ENCODE data around the gene EWSR1.

Gene EWSR1

DNA sequence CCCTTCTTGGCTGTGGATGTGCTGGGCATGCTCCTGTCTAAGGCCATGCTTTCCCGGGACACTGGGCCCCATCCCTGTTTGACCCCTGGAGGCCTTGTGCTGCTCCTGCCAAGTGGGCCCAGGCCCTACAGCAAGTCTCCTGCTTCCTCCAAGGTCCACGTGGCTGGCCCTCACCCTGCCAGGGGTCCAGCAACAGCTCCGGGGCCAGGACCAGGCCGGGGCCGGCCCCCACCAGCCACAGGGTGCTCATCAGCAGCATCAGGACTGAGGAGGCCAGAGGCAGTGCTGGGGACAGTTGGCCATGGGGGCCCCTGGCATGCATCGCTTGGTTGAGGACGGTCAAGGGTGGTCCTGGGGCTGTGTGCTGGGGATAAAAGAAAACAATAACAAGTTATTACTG lies 2.8 kb upstream of the EWSR1 start:
- no peak overlapping the region for H3K27ac ChIP-seq (ENCODE audit: low read depth, low read length)
- no peaks in the 10 kb centered on the region for H3K27me3 ChIP-seq (ENCODE audit: control insufficient read depth in 1 of 2, insufficient read depth in 2 of 2, low read length in 2 of 2)
- H3K9ac ChIP-seq (ENCODE audit: low read length) = no peak overlapping the region
- H3K36me3 ChIP-seq (ENCODE audit: insufficient read depth, low read length) = peaks cover 6% of the 10 kb centered on the region
- H3K9me3 ChIP-seq (ENCODE audit: low read length) = no peaks in the 10 kb centered on the region
- H3K4me1 ChIP-seq (ENCODE audit: insufficient read depth, low read length) = peaks cover 24% of the 10 kb centered on the region
- no peak overlapping the region for H3K4me3 ChIP-seq (ENCODE audit: low read depth in 1 of 2, low read length in 2 of 2)

DNA sequence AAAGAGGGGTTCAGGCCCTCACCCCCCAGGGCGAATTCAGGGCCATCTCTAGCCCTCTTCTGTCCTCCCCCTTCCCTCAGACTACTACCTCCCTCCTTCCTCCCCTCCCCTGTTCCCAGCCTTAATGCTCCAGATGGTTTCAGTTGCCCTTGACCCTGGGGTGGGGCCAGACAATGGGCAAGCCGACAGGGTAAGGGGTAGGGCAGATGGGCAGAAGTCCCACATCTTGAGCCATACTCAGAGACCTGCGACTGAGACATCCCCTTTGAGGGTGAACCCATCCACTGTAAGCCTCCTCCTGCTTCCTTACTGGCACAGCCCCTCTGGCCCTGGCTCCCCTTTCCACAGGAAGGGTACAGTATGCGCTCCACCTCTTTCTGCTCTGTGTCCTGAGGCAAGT lies 2.1 kb upstream of the EWSR1 start:
- Histone ChIP-seq H3K9ac (ENCODE audit: low read length) (no peak overlapping the region), H3K27me3 (ENCODE audit: control insufficient read depth in 1 of 2, insufficient read depth in 2 of 2, low read length in 2 of 2) (no peaks in the 10 kb centered on the region), H3K9me3 (ENCODE audit: low read length) (no peaks in the 10 kb centered on the region), H3K4me3 (ENCODE audit: low read depth in 1 of 2, low read length in 2 of 2) (no peak overlapping the region), H3K27ac (ENCODE audit: low read depth, low read length) (no peak overlapping the region), H3K36me3 (ENCODE audit: insufficient read depth, low read length) (peaks cover 6% of the 10 kb centered on the region), H3K4me1 (ENCODE audit: insufficient read depth, low read length) (peaks cover 31% of the 10 kb centered on the region)

DNA sequence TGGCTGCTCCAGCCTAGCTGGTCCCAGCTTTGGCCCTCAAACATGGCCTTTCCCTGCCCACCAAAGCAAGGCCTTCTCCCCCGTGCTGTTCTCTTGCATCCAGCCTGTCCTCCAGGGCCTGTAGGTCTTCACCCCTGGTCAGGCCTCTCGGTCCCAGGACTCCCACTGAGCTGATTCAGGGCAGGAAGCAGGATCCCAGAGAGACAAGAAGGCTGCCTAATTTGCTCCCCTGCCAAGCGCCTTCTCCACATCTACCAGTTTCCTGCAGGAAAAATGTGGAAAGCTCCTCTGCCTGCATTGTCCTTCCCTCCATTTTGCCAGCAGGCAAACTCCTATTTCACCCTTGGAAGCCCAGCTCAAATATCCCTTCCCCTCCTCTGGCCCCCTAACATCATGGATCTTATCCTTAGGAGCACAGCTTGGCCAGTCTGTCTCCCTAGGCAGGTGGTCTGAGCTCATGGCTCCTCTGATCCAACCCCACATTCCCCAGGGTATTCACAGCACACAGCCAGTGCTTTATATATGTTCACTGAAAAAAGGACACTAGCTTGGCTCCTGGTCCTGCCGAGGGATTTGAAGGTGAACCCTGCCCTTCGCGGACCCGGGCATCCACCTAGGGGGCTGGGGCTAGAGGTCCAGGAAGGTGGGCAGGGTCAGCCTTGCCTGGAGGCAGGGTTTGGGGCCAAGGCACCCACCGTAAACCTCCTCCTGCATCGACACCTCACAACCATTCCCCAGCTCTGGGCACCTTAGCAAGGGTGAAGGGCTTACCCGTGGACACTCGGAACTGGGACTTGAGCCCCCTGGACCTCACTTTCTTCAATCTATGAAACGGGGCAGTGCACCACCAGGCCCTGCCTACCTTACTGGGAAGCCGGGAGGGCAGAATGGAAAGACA lies 1.3 kb upstream of the EWSR1 start:
- H3K27ac ChIP-seq (ENCODE audit: low read depth, low read length) = peak overlapping the region; percentile 99
- H3K4me1 ChIP-seq (ENCODE audit: insufficient read depth, low read length) = peaks cover 39% of the 10 kb centered on the region
- H3K27me3 ChIP-seq (ENCODE audit: control insufficient read depth in 1 of 2, insufficient read depth in 2 of 2, low read length in 2 of 2) = no peaks in the 10 kb centered on the region
- H3K9me3 ChIP-seq (ENCODE audit: low read length) = no peaks in the 10 kb centered on the region
- H3K36me3 ChIP-seq (ENCODE audit: insufficient read depth, low read length) = peaks cover 6% of the 10 kb centered on the region
- H3K9ac ChIP-seq (ENCODE audit: low read length) = peak overlapping the region; percentile 92
- peak overlapping the region; percentile 93 to 98 for H3K4me3 ChIP-seq (ENCODE audit: low read depth in 1 of 2, low read length in 2 of 2)

DNA sequence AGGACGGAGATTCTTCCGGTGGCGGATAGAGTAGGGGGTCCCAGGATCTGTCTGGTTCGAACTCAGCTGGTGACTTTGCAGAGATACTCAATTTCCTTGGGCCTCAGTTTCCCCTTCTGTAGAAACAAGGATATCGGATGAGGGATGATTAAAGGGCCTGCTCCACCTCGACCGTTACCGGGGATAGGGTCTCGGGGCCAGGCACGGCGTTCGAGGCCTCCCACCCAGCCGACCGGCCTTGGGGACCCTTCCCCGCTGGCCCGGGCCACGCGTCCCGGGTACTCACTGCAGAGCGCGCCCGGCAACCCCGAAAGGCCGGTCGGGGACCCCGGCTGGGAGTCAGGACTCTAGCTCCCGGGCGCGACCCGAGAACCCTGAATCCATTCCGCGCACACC lies 608 bp upstream of the EWSR1 start:
- H3K9ac ChIP-seq (ENCODE audit: low read length) = peak overlapping the region; percentile 92
- H3K4me1 ChIP-seq (ENCODE audit: insufficient read depth, low read length) = peaks cover 45% of the 10 kb centered on the region
- peak overlapping the region; percentile 99 for H3K27ac ChIP-seq (ENCODE audit: low read depth, low read length)
- H3K27me3 ChIP-seq (ENCODE audit: control insufficient read depth in 1 of 2, insufficient read depth in 2 of 2, low read length in 2 of 2) = no peaks in the 10 kb centered on the region
- H3K36me3 ChIP-seq (ENCODE audit: insufficient read depth, low read length) = peaks cover 9% of the 10 kb centered on the region
- peak overlapping the region; percentile 93 to 98 for H3K4me3 ChIP-seq (ENCODE audit: low read depth in 1 of 2, low read length in 2 of 2)
- H3K9me3 ChIP-seq (ENCODE audit: low read length) = no peaks in the 10 kb centered on the region

DNA sequence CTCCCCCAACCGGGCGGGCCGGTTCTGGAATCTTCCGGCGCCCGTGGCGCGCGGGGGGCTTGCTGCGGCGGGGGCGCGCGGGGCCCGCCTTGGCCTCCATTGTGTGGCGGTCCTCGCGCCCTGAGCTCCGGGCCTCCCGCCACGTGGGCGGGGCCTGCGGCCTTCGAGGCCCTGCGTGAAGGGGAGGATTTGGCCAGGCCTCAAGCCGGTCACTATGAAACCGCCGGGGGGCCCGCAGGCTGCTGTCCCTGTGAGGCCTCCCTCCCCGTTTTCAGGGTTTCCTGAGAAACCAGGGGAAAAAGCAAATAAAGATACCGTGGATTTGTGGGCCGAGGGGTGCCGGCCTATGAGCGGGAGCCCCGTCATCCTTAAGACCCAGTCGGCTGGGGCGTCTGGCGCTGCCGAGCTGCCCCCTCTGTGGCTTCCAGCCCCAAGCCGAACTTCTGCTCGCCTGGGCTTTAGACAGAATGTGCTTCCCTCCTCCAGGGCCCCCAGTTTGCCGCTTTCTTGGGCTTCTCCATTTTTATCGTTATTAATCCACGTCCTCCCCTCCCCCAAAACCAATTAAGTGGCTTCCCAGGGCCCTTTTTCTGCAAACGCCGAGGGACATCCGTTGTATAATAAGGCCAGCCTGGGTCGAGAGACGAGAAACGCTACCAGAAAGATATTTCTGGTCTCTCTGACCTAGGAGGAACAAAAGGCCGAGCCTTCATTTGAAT lies 602 bp downstream of the EWSR1 start:
- Histone ChIP-seq H3K4me1 (ENCODE audit: insufficient read depth, low read length) (peaks cover 53% of the 10 kb centered on the region), H3K4me3 (ENCODE audit: low read depth in 1 of 2, low read length in 2 of 2) (peak overlapping the region; percentile 93 to 98), H3K27me3 (ENCODE audit: control insufficient read depth in 1 of 2, insufficient read depth in 2 of 2, low read length in 2 of 2) (no peaks in the 10 kb centered on the region), H3K36me3 (ENCODE audit: insufficient read depth, low read length) (peaks cover 22% of the 10 kb centered on the region), H3K27ac (ENCODE audit: low read depth, low read length) (peak overlapping the region; percentile 99), H3K9me3 (ENCODE audit: low read length) (no peaks in the 10 kb centered on the region), H3K9ac (ENCODE audit: low read length) (peak overlapping the region; percentile 92)

DNA sequence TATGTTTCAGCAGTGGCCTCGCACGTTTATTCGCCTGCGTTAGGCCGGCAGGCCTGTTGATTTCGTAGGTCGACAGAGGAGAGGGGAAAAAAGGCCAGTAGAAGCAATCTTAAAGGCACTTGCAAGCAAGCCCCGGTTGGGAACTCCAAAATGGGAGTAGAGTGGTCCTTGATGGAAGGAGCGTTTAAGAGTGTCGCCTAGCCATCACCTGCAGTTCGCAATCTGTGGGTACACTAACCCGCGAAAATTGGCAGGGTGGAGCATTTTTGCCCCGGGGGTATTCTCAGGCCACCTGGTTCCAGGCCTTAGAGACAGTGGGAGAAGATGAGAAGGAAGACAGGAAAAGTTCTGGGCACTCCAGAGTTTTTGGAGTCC lies 1.1 kb downstream of the EWSR1 start:
- Histone ChIP-seq H3K9me3 (ENCODE audit: low read length) (no peaks in the 10 kb centered on the region), H3K4me3 (ENCODE audit: low read depth in 1 of 2, low read length in 2 of 2) (peak overlapping the region; percentile 93 to 98), H3K27me3 (ENCODE audit: control insufficient read depth in 1 of 2, insufficient read depth in 2 of 2, low read length in 2 of 2) (no peaks in the 10 kb centered on the region), H3K36me3 (ENCODE audit: insufficient read depth, low read length) (peaks cover 27% of the 10 kb centered on the region), H3K4me1 (ENCODE audit: insufficient read depth, low read length) (peaks cover 53% of the 10 kb centered on the region), H3K9ac (ENCODE audit: low read length) (peak overlapping the region; percentile 92), H3K27ac (ENCODE audit: low read depth, low read length) (peak overlapping the region; percentile 99)

DNA sequence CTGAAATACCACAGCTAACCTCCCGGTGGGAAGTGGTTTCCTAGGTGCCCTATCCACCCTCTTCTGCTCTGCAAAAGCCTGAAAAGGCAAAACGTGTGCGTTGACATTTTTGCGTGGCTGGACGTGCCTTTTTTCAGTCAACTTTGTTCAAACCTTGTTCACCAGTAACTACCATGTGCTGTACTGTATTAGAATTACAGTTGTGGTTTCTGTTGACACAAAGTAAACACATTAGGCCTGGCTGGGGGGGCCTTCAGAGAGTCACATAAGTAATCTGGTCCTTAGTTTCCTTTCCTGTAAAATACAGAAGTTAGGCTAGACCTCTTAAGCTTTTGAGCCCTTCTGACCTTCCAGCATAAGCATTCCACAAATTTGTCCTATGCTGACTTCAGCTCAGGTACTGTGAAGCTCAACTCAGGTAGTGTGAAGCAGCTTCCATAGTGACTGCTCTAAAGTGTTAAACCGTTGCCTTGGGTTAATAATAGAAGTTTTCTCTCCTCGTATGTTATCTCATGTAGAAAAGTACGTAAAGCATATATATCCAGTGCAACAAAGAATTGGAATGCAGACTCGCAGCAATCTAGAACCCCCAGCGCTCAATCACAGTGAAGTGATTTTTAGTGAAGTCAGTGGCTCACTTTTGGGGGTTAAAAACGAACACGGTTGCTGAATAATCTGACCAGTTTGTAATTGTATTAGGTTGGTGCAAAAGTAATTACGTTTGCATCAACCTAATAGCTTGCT lies 1.8 kb downstream of the EWSR1 start:
- Histone ChIP-seq H3K9me3 (ENCODE audit: low read length) (no peaks in the 10 kb centered on the region), H3K27me3 (ENCODE audit: control insufficient read depth in 1 of 2, insufficient read depth in 2 of 2, low read length in 2 of 2) (no peaks in the 10 kb centered on the region), H3K27ac (ENCODE audit: low read depth, low read length) (peak overlapping the region; percentile 99), H3K4me3 (ENCODE audit: low read depth in 1 of 2, low read length in 2 of 2) (peak overlapping the region; percentile 93 to 98), H3K9ac (ENCODE audit: low read length) (peak overlapping the region; percentile 92), H3K4me1 (ENCODE audit: insufficient read depth, low read length) (peaks cover 55% of the 10 kb centered on the region), H3K36me3 (ENCODE audit: insufficient read depth, low read length) (peaks cover 32% of the 10 kb centered on the region)

DNA sequence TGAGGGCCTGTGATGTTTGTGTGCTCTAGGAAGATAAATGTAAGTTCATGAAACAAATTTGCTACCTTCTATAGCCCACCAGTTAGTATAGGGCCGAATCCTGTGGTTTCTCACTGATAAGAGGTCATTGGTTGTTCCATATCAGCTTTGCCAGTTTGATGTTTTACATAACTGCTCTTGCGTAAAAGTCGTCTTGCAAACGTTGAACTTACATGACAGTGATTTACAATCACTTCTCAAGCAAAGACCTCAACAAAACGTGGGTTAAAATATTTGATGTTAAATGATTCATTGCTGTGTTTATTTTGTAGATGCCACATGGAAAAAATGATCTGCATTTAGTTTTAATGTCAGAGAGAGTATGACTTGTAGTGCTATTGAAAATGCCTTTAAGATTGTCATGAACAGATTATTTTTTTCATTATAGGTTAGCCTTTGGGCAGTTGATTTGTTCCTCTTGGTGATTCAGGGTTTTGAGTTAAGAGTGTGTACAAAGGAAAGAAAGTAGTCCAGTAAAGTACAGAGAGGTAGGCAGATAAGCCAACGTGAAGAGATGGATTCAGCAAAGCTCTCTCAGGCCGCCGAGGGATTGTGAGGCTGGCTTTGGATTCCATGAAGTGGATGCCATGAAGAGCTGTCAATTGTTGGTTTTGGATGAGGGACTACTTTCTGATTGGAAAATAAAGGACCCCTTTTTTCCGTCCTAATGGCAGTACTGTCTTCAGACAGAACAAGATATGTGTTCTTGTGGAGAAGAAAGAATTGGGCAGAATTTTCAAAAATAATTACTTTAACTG lies 2.6 kb downstream of the EWSR1 start:
- no peaks in the 10 kb centered on the region for H3K27me3 ChIP-seq (ENCODE audit: control insufficient read depth in 1 of 2, insufficient read depth in 2 of 2, low read length in 2 of 2)
- peaks cover 32% of the 10 kb centered on the region for H3K36me3 ChIP-seq (ENCODE audit: insufficient read depth, low read length)
- H3K9me3 ChIP-seq (ENCODE audit: low read length) = no peaks in the 10 kb centered on the region
- peaks cover 63% of the 10 kb centered on the region for H3K4me1 ChIP-seq (ENCODE audit: insufficient read depth, low read length)
- H3K4me3 ChIP-seq (ENCODE audit: low read depth in 1 of 2, low read length in 2 of 2) = peak overlapping the region; percentile 93 to 98
- peak overlapping the region; percentile 19 for H3K9ac ChIP-seq (ENCODE audit: low read length)
- peak overlapping the region; percentile 99 for H3K27ac ChIP-seq (ENCODE audit: low read depth, low read length)

DNA sequence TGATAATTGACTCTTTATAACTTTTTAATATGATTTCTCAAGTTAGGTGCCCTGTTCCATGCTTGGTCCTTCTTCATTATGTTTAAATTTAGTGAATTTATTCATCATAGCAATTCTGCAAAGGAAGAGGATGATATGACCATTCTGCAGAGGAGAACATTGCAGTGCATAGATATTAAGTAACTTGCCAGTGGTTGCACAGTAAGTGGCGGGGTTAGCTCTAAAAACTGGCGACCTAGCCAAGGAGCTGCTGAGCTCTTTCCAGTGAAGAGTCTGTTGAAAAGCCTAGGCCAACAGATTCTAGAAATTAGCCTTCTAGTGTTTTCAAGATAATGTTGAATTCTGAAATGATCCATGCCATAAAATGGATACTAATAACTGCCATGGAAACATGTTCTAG lies 4.6 kb downstream of the EWSR1 start:
- Histone ChIP-seq H3K36me3 (ENCODE audit: insufficient read depth, low read length) (peaks cover 45% of the 10 kb centered on the region), H3K27me3 (ENCODE audit: control insufficient read depth in 1 of 2, insufficient read depth in 2 of 2, low read length in 2 of 2) (no peaks in the 10 kb centered on the region), H3K4me3 (ENCODE audit: low read depth in 1 of 2, low read length in 2 of 2) (no peak overlapping the region), H3K9ac (ENCODE audit: low read length) (no peak overlapping the region), H3K4me1 (ENCODE audit: insufficient read depth, low read length) (peaks cover 56% of the 10 kb centered on the region), H3K27ac (ENCODE audit: low read depth, low read length) (no peak overlapping the region), H3K9me3 (ENCODE audit: low read length) (no peaks in the 10 kb centered on the region)

DNA sequence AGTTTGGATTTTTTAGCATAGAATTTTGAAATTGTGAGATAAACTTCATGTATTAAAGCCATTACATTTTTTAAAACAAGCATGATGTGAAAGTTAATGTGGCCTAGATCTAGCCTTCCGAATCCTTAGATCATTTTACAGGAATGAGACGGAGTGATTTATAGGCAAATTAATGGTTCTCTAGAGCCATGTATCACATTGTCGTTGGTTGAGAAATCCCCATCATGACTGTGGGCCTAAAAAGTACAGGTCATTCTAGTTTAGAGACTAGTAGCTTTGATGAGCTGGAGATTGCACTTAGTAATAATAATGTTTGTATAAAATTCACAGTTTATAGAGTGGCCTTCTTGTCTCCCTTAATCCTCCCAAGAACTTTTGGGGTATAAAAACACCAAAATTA lies 7.1 kb downstream of the EWSR1 start:
- Histone ChIP-seq H3K36me3 (ENCODE audit: insufficient read depth, low read length) (peaks cover 68% of the 10 kb centered on the region), H3K9me3 (ENCODE audit: low read length) (no peaks in the 10 kb centered on the region), H3K27ac (ENCODE audit: low read depth, low read length) (no peak overlapping the region), H3K27me3 (ENCODE audit: control insufficient read depth in 1 of 2, insufficient read depth in 2 of 2, low read length in 2 of 2) (no peaks in the 10 kb centered on the region), H3K4me3 (ENCODE audit: low read depth in 1 of 2, low read length in 2 of 2) (no peak overlapping the region), H3K4me1 (ENCODE audit: insufficient read depth, low read length) (peaks cover 48% of the 10 kb centered on the region), H3K9ac (ENCODE audit: low read length) (no peak overlapping the region)

Data from muscle layer of colon (tissue), 2 donors.